ENCODE measurements around the gene SUCLG1.
"Not testable (repeated sequence)": the region's sequence is repeated elsewhere in the genome, so short reads cannot be mapped to it uniquely, and the experiment has no call there.

Gene SUCLG1

GRCh38 chr2:84459018-84459943, at the start of gene SUCLG1:
Gene SUCLG1 (minus strand): TSS chr2:84459280. CDS start chr2:84459269, 11 bp downstream.
- peak; percentile 81 to 82 for DNase-seq

- no peak for DNase-seq
These were observed 39.2 kb upstream of the SUCLG1 start for GRCh38 chr2:84498150-84498799.

GRCh38 chr2:84497285-84497684, 38.2 kb upstream of the SUCLG1 start:
- no peak for DNase-seq

GRCh38 chr2:84496386-84496785, 37.3 kb upstream of the SUCLG1 start:
- DNase-seq = no peak

GRCh38 chr2:84495539-84496146, 36.6 kb upstream of the SUCLG1 start:
- peak in 1 of 2 experiments; percentile 5 for DNase-seq

GRCh38 chr2:84494070-84494469, 35.0 kb upstream of the SUCLG1 start:
- DNase-seq = no peak

- no peak for DNase-seq
These were observed 34.4 kb upstream of the SUCLG1 start for GRCh38 chr2:84493514-84493913.

- DNase-seq = no peak
These were observed 33.5 kb upstream of the SUCLG1 start for GRCh38 chr2:84492571-84492970.

GRCh38 chr2:84491741-84492140, 32.7 kb upstream of the SUCLG1 start:
- no peak for DNase-seq

GRCh38 chr2:84491256-84491655, 32.2 kb upstream of the SUCLG1 start:
- DNase-seq = no peak

- no peak for DNase-seq
These were observed 28.4 kb upstream of the SUCLG1 start for GRCh38 chr2:84487298-84487996.

- no peak for DNase-seq
These were observed 27.5 kb upstream of the SUCLG1 start for GRCh38 chr2:84486441-84487115.

GRCh38 chr2:84483320-84483719, 24.2 kb upstream of the SUCLG1 start:
- no peak for DNase-seq

- DNase-seq = no peak
These were observed 23.5 kb upstream of the SUCLG1 start for GRCh38 chr2:84482603-84483002.

GRCh38 chr2:84481702-84482101, 22.6 kb upstream of the SUCLG1 start:
- DNase-seq = peak in 1 of 2 experiments; percentile 6

GRCh38 chr2:84478867-84479266, 19.8 kb upstream of the SUCLG1 start:
- DNase-seq = no peak

GRCh38 chr2:84477886-84478285, 18.8 kb upstream of the SUCLG1 start:
- DNase-seq = no peak

GRCh38 chr2:84474176-84474575, 15.1 kb upstream of the SUCLG1 start:
- no peak for DNase-seq

- no peak for DNase-seq
These were observed 13.9 kb upstream of the SUCLG1 start for GRCh38 chr2:84472856-84473565.

- not testable (repeated sequence) for DNase-seq
These were observed 13.3 kb upstream of the SUCLG1 start for GRCh38 chr2:84472423-84472822.

- no peak for DNase-seq
These were observed 8.3 kb upstream of the SUCLG1 start for GRCh38 chr2:84467389-84467788.

- DNase-seq = no peak
These were observed 2.2 kb upstream of the SUCLG1 start for GRCh38 chr2:84461310-84461709.
